DND-41 (cell line): ENCODE results near the gene RC3H1.
"Not testable (repeated sequence)": the region's sequence is repeated elsewhere in the genome, so short reads cannot be mapped to it uniquely, and the experiment has no call there.

Experiments
- ATAC-seq: fragments of 200-7000 bp; cut with Tn5 transposase; 3 replicates; pipeline ENCODE4 v1.9.1; 2021; ENCODE audit warnings: low read depth; ENCODE audit not compliant: insufficient read depth
- DNase-seq: peaks from one replicate; pipeline ENCODE4 v3.0.0-alpha.2; 2020
- H2AFZ ChIP-seq: 2 replicates; pipeline ENCODE4 v1.6.0; 2012; ENCODE audit warnings: low read depth, low read length
- H3K27ac ChIP-seq: 2 replicates; pipeline ENCODE4 v1.5.1; 2012; ENCODE audit warnings: low read length, inconsistent platforms
- H3K27me3 ChIP-seq: fragments of 200-600 bp; sonication (generic); 2 replicates; pipeline ENCODE4 v1.6.0; 2012; ENCODE audit warnings: low read length, mild to moderate bottlenecking, inconsistent platforms; ENCODE audit not compliant: insufficient read depth, poor library complexity
- H3K36me3 ChIP-seq: 2 replicates; pipeline ENCODE4 v1.5.1; 2012; ENCODE audit warnings: low read length, inconsistent platforms; ENCODE audit not compliant: insufficient read depth
- H3K4me1 ChIP-seq: 2 replicates; pipeline ENCODE4 v1.5.1; 2012; ENCODE audit warnings: mild to moderate bottlenecking, low read length; ENCODE audit not compliant: insufficient read depth
- H3K4me2 ChIP-seq: 2 replicates; pipeline ENCODE4 v1.6.0; 2012; ENCODE audit warnings: mild to moderate bottlenecking, moderate library complexity, low read length, inconsistent platforms; ENCODE audit not compliant: insufficient read depth
- H3K4me3 ChIP-seq, 2 experiments: fragments of 200-600 bp in 1 of 2; shearing (Covaris generic) in 1 of 2; 2 replicates each; pipeline ENCODE4 v1.5.1; 2012 to 2016; ENCODE audit warnings: inconsistent platforms in 2 of 2, low read length in 2 of 2, mild to moderate bottlenecking in 2 of 2, low read depth in 1 of 2, moderate library complexity in 1 of 2
- H3K79me2 ChIP-seq: 2 replicates; pipeline ENCODE4 v1.6.0; 2012; ENCODE audit warnings: low read length, inconsistent platforms; ENCODE audit not compliant: insufficient read depth
- H3K9ac ChIP-seq: 2 replicates; pipeline ENCODE4 v1.6.0; 2012; ENCODE audit warnings: low read depth, mild to moderate bottlenecking, inconsistent platforms, low read length, moderate library complexity
- H3K9me3 ChIP-seq: 2 replicates; pipeline ENCODE4 v1.5.1; 2012; ENCODE audit warnings: low read length, moderate library complexity, mild to moderate bottlenecking, inconsistent platforms; ENCODE audit not compliant: insufficient read depth, severe bottlenecking
- H4K20me1 ChIP-seq: 2 replicates; pipeline ENCODE4 v1.6.0; 2012; ENCODE audit warnings: low read length; ENCODE audit not compliant: insufficient read depth
- EZH2 ChIP-seq: IDR thresholded peaks from 3 replicates; pipeline ENCODE4 v1.6.1; 2012; ENCODE audit warnings: borderline replicate concordance, low read depth, mild to moderate bottlenecking, moderate library complexity, low read length, inconsistent platforms; ENCODE audit not compliant: severe bottlenecking
- TF ChIP-seq, protein P1 (sequence below): IDR thresholded peaks from 2 replicates; pipeline ENCODE4 v1.5.1; 2012; ENCODE audit warnings: borderline replicate concordance, low read length, moderate library complexity, mild to moderate bottlenecking; ENCODE audit not compliant: poor library complexity, severe bottlenecking; ENCODE audit errors: extremely low read depth

The RC3H1 gene

DNA sequence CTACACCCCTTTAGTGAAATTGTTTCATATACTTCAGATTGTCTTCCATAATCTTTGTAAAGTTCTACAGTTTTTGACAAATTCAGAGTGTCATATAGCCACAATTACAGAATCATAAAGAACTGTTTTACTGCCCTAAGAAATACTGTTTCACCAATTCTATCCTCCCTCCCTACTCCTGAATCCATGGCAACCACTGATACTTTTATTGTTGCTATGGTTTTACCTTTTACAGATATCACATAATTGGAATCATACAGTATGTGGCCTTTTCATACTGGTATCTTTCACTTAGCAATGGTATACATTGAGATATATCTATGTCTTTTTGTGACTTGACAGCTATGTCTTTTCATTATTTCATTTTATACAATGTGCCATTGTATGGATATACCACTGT, 34.1 kb downstream of the RC3H1 start:
- ATAC-seq = no peak

DNA sequence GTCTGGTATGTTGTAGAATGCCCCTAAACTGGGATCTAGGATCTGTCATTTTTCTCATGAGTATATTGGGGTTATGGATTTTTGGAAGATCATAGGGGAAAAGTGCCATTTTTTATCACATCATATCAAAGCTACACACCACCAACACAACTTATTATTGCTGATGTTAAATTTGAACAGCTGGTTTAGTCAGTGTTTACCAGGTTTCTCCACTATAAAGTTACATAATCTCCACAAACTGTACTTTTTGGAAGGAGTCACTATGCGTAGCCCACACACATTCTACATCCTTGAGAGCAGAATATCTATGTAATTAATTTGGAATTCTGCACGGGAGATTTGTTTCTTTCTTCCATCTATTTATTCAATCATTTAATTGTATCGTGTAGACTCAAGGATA, 35.2 kb downstream of the RC3H1 start:
- TF ChIP-seq EZH2 = no peak
- TF ChIP-seq, protein P1, sequence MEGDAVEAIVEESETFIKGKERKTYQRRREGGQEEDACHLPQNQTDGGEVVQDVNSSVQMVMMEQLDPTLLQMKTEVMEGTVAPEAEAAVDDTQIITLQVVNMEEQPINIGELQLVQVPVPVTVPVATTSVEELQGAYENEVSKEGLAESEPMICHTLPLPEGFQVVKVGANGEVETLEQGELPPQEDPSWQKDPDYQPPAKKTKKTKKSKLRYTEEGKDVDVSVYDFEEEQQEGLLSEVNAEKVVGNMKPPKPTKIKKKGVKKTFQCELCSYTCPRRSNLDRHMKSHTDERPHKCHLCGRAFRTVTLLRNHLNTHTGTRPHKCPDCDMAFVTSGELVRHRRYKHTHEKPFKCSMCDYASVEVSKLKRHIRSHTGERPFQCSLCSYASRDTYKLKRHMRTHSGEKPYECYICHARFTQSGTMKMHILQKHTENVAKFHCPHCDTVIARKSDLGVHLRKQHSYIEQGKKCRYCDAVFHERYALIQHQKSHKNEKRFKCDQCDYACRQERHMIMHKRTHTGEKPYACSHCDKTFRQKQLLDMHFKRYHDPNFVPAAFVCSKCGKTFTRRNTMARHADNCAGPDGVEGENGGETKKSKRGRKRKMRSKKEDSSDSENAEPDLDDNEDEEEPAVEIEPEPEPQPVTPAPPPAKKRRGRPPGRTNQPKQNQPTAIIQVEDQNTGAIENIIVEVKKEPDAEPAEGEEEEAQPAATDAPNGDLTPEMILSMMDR = no peak
- no peak for DNase-seq

More for the DNA sequence above, 34.1 kb downstream of the RC3H1 start:
- Histone ChIP-seq H3K36me3 (peaks cover 77% of the 10 kb centered on the region), H3K4me3 (no peak overlapping the region), H3K27ac (no peak overlapping the region), H2AFZ (no peak overlapping the region), H3K4me2 (no peak overlapping the region), H3K27me3 (no peaks in the 10 kb centered on the region), H4K20me1 (peaks cover 5% of the 10 kb centered on the region; the same call in 1 of the 2 replicates), H3K79me2 (peaks cover 6% of the 10 kb centered on the region; the same call in 1 of the 2 replicates), H3K4me1 (no peaks in the 10 kb centered on the region), H3K9me3 (no peaks in the 10 kb centered on the region), H3K9ac (no peak overlapping the region)
- no peak for DNase-seq
- no peak for TF ChIP-seq EZH2
- TF ChIP-seq, protein P1 = no peak

GRCh38 chr1:173970252-173970651, 51.9 kb downstream of the RC3H1 start:
- H3K9me3 ChIP-seq = no peaks in the 10 kb centered on the region
- no peak for TF ChIP-seq EZH2
- TF ChIP-seq, protein P1 = no peak

More for the DNA sequence above, 35.2 kb downstream of the RC3H1 start:
- Histone ChIP-seq H3K4me1 (no peaks in the 10 kb centered on the region), H3K4me3 (no peak overlapping the region), H3K27ac (no peak overlapping the region), H3K9me3 (no peaks in the 10 kb centered on the region), H3K27me3 (no peaks in the 10 kb centered on the region), H2AFZ (no peak overlapping the region), H3K9ac (no peak overlapping the region), H3K36me3 (peaks cover 73% of the 10 kb centered on the region), H4K20me1 (no peaks in the 10 kb centered on the region; the same call in 1 of the 2 replicates), H3K79me2 (0 out of 2 replicates have a peak, but pooled peaks cover 2% of the 10 kb centered on the region), H3K4me2 (no peak overlapping the region)
- ATAC-seq = no peak

GRCh38 chr1:173965896-173966295, 56.3 kb downstream of the RC3H1 start:
- not testable (repeated sequence) for H3K4me3 ChIP-seq, H3K27me3 ChIP-seq, DNase-seq, H4K20me1 ChIP-seq, ATAC-seq, H3K4me2 ChIP-seq, H2AFZ ChIP-seq, H3K27ac ChIP-seq, H3K9me3 ChIP-seq, H3K4me1 ChIP-seq, H3K79me2 ChIP-seq, H3K9ac ChIP-seq
- peaks cover 79% of the 10 kb centered on the region for H3K36me3 ChIP-seq

More at GRCh38 chr1:173970252-173970651, 51.9 kb downstream of the RC3H1 start:
- Histone ChIP-seq H3K4me2 (no peak overlapping the region), H3K9ac (no peak overlapping the region), H3K36me3 (peaks cover 77% of the 10 kb centered on the region), H3K79me2 (no peaks in the 10 kb centered on the region), H3K4me3 (no peak overlapping the region), H3K27ac (no peak overlapping the region), H2AFZ (no peak overlapping the region), H4K20me1 (no peaks in the 10 kb centered on the region), H3K27me3 (no peaks in the 10 kb centered on the region), H3K4me1 (no peaks in the 10 kb centered on the region)
- ATAC-seq (no peak), DNase-seq (no peak)
